SK-N-SH treated with all-trans-retinoic acid at 6 μM for 48 hours (cell line): ENCODE measurements around the gene HPN.
"Not testable (repeated sequence)": the region's sequence is repeated elsewhere in the genome, so short reads cannot be mapped to it uniquely, and the experiment has no call there.

Experiments used
- ATAC-seq: fragments of 200-7000 bp; cut with Tn5 transposase; 3 replicates; pipeline ENCODE4 v1.9.1; 2020; ENCODE audit warnings: mild to moderate bottlenecking, moderate library complexity
- ARNTL ChIP-seq: fragments of 450-650 bp; formaldehyde crosslinking; IDR thresholded peaks from 2 replicates; pipeline ENCODE4 v1.5.0; 2020; ENCODE audit warnings: low read depth, mild to moderate bottlenecking, moderate library complexity, borderline replicate concordance
- BACH2 ChIP-seq: fragments of 250-450 bp; sonication (Bioruptor Pico); IDR thresholded peaks from 2 replicates; pipeline ENCODE4 v1.9.0; 2021; ENCODE audit warnings: mild to moderate bottlenecking, borderline replicate concordance
- CSDC2 ChIP-seq: fragments of 250-450 bp; sonication (Bioruptor Pico); IDR thresholded peaks from 2 replicates; pipeline ENCODE4 v1.5.0; 2020; ENCODE audit warnings: mild to moderate bottlenecking, moderate library complexity
- ESRRG ChIP-seq: fragments of 250-450 bp; sonication (Bioruptor Pico); IDR thresholded peaks from 2 replicates; pipeline ENCODE4 v1.6.1; 2021; ENCODE audit warnings: mild to moderate bottlenecking
- GLIS3 ChIP-seq: fragments of 250-450 bp; sonication (Bioruptor Pico); IDR thresholded peaks from 2 replicates; pipeline ENCODE4 v1.5.0; 2020; ENCODE audit warnings: mild to moderate bottlenecking, moderate library complexity
- ISL1 ChIP-seq: fragments of 250-450 bp; sonication (Bioruptor Pico); IDR thresholded peaks from 2 replicates; pipeline ENCODE4 v2.1.2; 2022; ENCODE audit warnings: mild to moderate bottlenecking, moderate library complexity
- OSR1 ChIP-seq: fragments of 250-450 bp; sonication (Bioruptor Pico); IDR thresholded peaks from 2 replicates; pipeline ENCODE4 v1.8.0; 2022; ENCODE audit warnings: moderate library complexity, mild to moderate bottlenecking, inconsistent platforms
- PPARA ChIP-seq: fragments of 250-450 bp; sonication (Bioruptor Pico); IDR thresholded peaks from 2 replicates; pipeline ENCODE4 v1.5.0; 2020; ENCODE audit warnings: mild to moderate bottlenecking, borderline replicate concordance
- RARB ChIP-seq: fragments of 250-450 bp; sonication (Bioruptor Pico); IDR thresholded peaks from 2 replicates; pipeline ENCODE4 v1.8.0; 2021; ENCODE audit warnings: mild to moderate bottlenecking, moderate library complexity
- SNAI2 ChIP-seq: fragments of 250-450 bp; sonication (Bioruptor Pico); IDR thresholded peaks from 2 replicates; pipeline ENCODE4 v1.5.0; 2020; ENCODE audit warnings: mild to moderate bottlenecking, moderate library complexity
- TCF4 ChIP-seq: fragments of 250-450 bp; sonication (Bioruptor Pico); IDR thresholded peaks from 2 replicates; pipeline ENCODE4 v1.8.0; 2021; ENCODE audit warnings: mild to moderate bottlenecking, moderate library complexity, borderline replicate concordance
- TOX ChIP-seq: fragments of 250-450 bp; sonication (Bioruptor Pico); IDR thresholded peaks from 2 replicates; pipeline ENCODE4 v1.8.0; 2021; ENCODE audit warnings: mild to moderate bottlenecking, moderate library complexity, borderline replicate concordance
- ZC3H10 ChIP-seq: fragments of 250-450 bp; sonication (Bioruptor Pico); IDR thresholded peaks from 2 replicates; pipeline ENCODE4 v1.5.1; 2021; ENCODE audit warnings: mild to moderate bottlenecking, moderate library complexity
- ZFP3 ChIP-seq: fragments of 250-450 bp; sonication (Bioruptor Pico); IDR thresholded peaks from 2 replicates; pipeline ENCODE4 v1.5.0; 2020; ENCODE audit warnings: mild to moderate bottlenecking, moderate library complexity
- ZNF565 ChIP-seq: fragments of 450-650 bp; formaldehyde crosslinking; conservative IDR thresholded peaks from 2 replicates; pipeline ENCODE4 v1.5.0; 2020; ENCODE audit warnings: low read depth, mild to moderate bottlenecking, moderate library complexity
- ZNF70 ChIP-seq: fragments of 450-650 bp; formaldehyde crosslinking; IDR thresholded peaks from 2 replicates; pipeline ENCODE4 v1.5.0; 2020; ENCODE audit warnings: mild to moderate bottlenecking, moderate library complexity
- ZNF8 ChIP-seq: fragments of 450-650 bp; formaldehyde crosslinking; IDR thresholded peaks from 2 replicates; pipeline ENCODE4 v1.5.0; 2020; ENCODE audit warnings: mild to moderate bottlenecking, moderate library complexity
- TF ChIP-seq, protein P1 (sequence below): fragments of 250-450 bp; sonication (Bioruptor Pico); IDR thresholded peaks from 2 replicates; pipeline ENCODE4 v1.8.0; 2021; ENCODE audit warnings: low read depth, mild to moderate bottlenecking, moderate library complexity, borderline replicate concordance
- TF ChIP-seq, protein P2 (sequence below): fragments of 250-450 bp; sonication (Bioruptor Pico); IDR thresholded peaks from 2 replicates; pipeline ENCODE4 v1.5.0; 2020; ENCODE audit warnings: mild to moderate bottlenecking, moderate library complexity
- TF ChIP-seq, protein P3 (sequence below): fragments of 250-450 bp; sonication (Bioruptor Pico); IDR thresholded peaks from 2 replicates; pipeline ENCODE4 v1.5.1; 2020; ENCODE audit warnings: low read depth, mild to moderate bottlenecking, moderate library complexity
- TF ChIP-seq, protein P4 (sequence below): fragments of 250-450 bp; sonication (Bioruptor Pico); IDR thresholded peaks from 2 replicates; pipeline ENCODE4 v1.8.0; 2020; ENCODE audit warnings: mild to moderate bottlenecking, moderate library complexity, borderline replicate concordance

HPN gene

DNA sequence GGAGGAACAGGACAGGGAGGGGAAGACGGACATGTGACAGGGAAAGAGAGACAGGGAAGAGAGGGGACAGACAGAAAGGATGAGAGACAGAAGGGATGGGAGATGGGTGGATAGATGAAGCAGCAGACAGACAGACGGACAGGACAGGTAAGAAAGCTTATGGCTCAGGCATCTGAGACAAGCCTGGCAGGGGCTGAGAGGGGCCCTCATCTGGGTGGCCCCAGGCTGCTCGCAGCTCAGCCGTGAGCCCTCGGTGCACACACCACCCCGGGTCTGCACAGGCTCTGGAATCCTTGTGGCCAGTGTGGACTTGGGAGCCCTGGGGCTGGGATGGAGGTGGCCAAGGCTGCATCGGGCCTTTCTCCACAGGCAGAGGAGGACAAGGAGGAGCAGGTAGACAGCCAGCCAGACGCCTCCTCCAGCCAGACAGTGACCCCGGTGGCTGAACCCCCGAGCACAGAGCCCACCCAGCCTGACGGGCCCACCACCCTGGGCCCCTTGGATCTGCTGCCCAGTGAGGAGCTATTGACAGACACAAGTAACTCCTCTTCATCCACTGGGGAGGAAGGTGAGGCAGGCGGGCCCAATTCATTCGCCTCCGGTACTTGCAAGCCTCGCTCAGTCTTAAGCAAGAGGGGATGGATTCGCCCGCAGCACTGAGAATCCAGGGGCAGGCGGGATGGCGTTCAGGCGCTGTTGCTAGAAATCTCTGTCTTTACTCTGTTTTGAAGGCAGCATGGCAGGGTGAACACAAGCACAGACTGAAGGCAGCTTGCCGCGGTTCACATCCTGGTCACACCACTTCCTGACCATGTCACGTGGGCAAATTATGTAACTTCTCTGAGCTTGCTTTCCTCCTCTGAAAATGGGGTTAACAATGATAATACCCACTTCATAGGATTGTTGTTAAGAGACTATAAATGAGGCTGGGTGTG lies 27.4 kb upstream of the HPN start (continued):
- TF ChIP-seq, protein P1, sequence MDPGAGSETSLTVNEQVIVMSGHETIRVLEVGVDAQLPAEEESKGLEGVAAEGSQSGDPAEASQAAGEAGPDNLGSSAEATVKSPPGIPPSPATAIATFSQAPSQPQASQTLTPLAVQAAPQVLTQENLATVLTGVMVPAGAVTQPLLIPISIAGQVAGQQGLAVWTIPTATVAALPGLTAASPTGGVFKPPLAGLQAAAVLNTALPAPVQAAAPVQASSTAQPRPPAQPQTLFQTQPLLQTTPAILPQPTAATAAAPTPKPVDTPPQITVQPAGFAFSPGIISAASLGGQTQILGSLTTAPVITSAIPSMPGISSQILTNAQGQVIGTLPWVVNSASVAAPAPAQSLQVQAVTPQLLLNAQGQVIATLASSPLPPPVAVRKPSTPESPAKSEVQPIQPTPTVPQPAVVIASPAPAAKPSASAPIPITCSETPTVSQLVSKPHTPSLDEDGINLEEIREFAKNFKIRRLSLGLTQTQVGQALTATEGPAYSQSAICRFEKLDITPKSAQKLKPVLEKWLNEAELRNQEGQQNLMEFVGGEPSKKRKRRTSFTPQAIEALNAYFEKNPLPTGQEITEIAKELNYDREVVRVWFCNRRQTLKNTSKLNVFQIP (CRISPR knock-in tag), result no peak
- TF ChIP-seq RARB, result no peak
- no peak for TF ChIP-seq BACH2 (CRISPR knock-in tag)
- TF ChIP-seq SNAI2, result no peak

DNA sequence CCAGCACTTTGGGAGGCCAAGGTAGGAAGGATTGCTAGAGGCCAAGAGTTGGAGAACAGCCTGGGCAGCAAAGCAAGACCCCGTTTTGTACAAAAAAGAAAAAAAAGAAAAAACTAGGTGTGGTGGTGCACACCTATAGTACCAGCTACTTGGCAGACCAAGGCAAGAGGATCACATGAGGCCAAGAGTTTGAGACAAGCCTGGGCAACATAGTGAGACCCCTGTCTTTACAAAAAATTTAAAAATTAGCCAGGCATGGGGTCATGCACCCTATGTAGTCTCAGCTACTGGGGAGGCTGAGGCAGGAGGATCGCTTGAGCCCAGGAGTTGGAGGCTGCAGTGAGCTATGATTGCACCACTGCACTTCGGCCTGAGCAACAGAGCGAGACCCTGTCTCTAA lies 26.7 kb upstream of the HPN start:
- ATAC-seq, result not testable (repeated sequence)

DNA sequence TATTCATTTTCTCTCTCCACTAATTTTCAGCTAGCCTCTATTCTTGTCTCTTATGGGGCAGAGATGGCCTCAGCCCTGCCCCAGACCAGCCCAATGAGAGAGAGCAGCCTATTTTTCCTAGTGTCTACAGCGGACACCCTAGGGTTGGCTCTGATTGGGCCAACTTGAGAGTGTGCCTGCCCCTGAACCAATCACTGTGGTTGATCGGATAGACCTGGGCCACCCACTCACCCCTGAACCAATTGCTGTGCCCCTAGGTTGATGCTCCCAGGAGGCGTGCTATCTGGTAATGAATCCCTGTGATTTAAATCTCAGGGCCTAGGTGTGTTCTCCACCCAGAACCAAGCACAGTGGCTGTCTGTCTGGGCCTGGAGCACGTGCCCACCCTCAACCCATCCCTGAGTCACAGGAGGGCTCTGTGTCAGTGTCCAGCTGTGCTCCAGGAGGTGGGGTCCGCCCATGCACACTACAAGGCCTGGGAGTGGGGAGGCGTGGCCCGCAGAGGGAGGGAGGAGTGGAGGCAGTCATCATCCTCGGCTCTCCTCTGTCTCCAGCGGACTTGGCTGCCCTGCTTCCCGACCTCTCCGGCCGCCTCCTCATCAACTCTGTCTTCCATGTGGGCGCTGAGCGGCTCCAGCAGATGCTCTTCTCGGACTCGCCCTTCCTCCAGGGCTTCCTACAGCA lies 26.1 kb upstream of the HPN start:
- ATAC-seq, result no peak
- TF ChIP-seq CSDC2, result no peak

DNA sequence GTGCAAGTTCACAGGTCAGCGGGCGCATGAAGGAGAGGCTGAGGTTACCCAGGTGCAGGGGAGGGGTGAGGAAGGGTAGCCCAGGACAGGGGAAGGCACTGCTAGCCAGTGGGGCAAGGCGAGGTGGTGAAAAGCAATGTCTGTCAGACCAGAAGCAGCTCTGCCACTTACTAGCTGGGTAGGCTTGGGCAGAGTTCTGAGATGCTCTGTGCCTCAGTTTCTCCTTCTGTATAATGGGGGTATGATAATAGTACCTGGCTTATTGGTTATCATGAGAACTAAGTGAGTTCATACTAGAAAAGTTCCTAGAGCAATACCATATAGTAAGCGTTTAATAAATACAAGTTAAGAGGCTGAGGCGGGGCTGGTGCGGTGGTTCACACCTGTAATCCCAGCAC lies 25.6 kb upstream of the HPN start:
- ATAC-seq, result no peak
- TF ChIP-seq TOX (CRISPR knock-in tag) (no peak), ZC3H10 (CRISPR knock-in tag) (no peak), ZFP3 (CRISPR knock-in tag) (no peak), OSR1 (CRISPR knock-in tag) (no peak), ZNF565 (CRISPR knock-in tag) (no peak), TCF4 (CRISPR knock-in tag) (no peak), SNAI2 (no peak), RARB (no peak), GLIS3 (CRISPR knock-in tag) (no peak), ZNF70 (CRISPR knock-in tag) (no peak), ISL1 (CRISPR knock-in tag) (no peak), ZNF8 (CRISPR knock-in tag) (no peak), PPARA (CRISPR knock-in tag) (no peak), ARNTL (CRISPR knock-in tag) (no peak), CSDC2 (no peak), ESRRG (no peak)
- TF ChIP-seq, protein P2, sequence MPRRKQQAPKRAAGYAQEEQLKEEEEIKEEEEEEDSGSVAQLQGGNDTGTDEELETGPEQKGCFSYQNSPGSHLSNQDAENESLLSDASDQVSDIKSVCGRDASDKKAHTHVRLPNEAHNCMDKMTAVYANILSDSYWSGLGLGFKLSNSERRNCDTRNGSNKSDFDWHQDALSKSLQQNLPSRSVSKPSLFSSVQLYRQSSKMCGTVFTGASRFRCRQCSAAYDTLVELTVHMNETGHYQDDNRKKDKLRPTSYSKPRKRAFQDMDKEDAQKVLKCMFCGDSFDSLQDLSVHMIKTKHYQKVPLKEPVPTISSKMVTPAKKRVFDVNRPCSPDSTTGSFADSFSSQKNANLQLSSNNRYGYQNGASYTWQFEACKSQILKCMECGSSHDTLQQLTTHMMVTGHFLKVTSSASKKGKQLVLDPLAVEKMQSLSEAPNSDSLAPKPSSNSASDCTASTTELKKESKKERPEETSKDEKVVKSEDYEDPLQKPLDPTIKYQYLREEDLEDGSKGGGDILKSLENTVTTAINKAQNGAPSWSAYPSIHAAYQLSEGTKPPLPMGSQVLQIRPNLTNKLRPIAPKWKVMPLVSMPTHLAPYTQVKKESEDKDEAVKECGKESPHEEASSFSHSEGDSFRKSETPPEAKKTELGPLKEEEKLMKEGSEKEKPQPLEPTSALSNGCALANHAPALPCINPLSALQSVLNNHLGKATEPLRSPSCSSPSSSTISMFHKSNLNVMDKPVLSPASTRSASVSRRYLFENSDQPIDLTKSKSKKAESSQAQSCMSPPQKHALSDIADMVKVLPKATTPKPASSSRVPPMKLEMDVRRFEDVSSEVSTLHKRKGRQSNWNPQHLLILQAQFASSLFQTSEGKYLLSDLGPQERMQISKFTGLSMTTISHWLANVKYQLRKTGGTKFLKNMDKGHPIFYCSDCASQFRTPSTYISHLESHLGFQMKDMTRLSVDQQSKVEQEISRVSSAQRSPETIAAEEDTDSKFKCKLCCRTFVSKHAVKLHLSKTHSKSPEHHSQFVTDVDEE (CRISPR knock-in tag), result no peak
- TF ChIP-seq, protein P3, sequence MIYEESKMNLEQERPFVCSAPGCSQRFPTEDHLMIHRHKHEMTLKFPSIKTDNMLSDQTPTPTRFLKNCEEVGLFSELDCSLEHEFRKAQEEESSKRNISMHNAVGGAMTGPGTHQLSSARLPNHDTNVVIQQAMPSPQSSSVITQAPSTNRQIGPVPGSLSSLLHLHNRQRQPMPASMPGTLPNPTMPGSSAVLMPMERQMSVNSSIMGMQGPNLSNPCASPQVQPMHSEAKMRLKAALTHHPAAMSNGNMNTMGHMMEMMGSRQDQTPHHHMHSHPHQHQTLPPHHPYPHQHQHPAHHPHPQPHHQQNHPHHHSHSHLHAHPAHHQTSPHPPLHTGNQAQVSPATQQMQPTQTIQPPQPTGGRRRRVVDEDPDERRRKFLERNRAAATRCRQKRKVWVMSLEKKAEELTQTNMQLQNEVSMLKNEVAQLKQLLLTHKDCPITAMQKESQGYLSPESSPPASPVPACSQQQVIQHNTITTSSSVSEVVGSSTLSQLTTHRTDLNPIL (CRISPR knock-in tag), result no peak
- TF ChIP-seq, protein P4, sequence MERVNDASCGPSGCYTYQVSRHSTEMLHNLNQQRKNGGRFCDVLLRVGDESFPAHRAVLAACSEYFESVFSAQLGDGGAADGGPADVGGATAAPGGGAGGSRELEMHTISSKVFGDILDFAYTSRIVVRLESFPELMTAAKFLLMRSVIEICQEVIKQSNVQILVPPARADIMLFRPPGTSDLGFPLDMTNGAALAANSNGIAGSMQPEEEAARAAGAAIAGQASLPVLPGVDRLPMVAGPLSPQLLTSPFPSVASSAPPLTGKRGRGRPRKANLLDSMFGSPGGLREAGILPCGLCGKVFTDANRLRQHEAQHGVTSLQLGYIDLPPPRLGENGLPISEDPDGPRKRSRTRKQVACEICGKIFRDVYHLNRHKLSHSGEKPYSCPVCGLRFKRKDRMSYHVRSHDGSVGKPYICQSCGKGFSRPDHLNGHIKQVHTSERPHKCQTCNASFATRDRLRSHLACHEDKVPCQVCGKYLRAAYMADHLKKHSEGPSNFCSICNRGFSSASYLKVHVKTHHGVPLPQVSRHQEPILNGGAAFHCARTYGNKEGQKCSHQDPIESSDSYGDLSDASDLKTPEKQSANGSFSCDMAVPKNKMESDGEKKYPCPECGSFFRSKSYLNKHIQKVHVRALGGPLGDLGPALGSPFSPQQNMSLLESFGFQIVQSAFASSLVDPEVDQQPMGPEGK (CRISPR knock-in tag), result no peak
- TF ChIP-seq, protein P1 (CRISPR knock-in tag), result no peak
